SK-N-SH (cell line): ENCODE data around the gene WNK2. TPM values are rescaled to one million over a fixed set of nuclear protein-coding genes. Genes with fewer than 3 reads are reported as not detected.
"Not testable (repeated sequence)": the region's sequence is repeated elsewhere in the genome, so short reads cannot be mapped to it uniquely, and the experiment has no call there.

Source experiments
- CTCF ChIA-PET: fragments of 300-600, 350-600 bp; formaldehyde crosslinking; extraction: SDS; loops from one replicate; lab custom pipeline; 2021; lab: Yijun Ruan, JAX
- POLR2A ChIA-PET: fragments of 350-600 bp; sonication (Branson Sonifier 250); formaldehyde crosslinking; extraction: SDS; loops from one replicate; lab custom pipeline; 2020; ENCODE audit warnings: antibody characterized with exemption, inconsistent platforms; lab: Yijun Ruan, JAX
- DNase-seq: peaks from one replicate; pipeline ENCODE4 v3.0.0; 2012
- H2AFZ ChIP-seq: fragments of 200-600 bp; sonication (generic); 2 replicates; pipeline ENCODE4 v1.8.1; 2016; ENCODE audit warnings: antibody characterized with exemption, mild to moderate bottlenecking, low read depth
- H3F3A ChIP-seq: fragments of 200-600 bp; sonication (generic); replicated peaks from 2 replicates; pipeline ENCODE3; 2016; ENCODE audit warnings: antibody characterized with exemption, mild to moderate bottlenecking; ENCODE audit not compliant: insufficient read depth
- H3K27ac ChIP-seq, 2 experiments: fragments of 200-500 bp in 1 of 2; fragments of 200-600 bp in 1 of 2; sonication (Bioruptor generic) in 1 of 2; sonication (generic), shearing (Covaris generic) in 1 of 2; 2 replicates each; pipeline versions ENCODE4 v1.5.1 to v1.6.1; 2014 to 2016; ENCODE audit warnings: low read depth in 2 of 2, inconsistent platforms in 1 of 2, low read length in 1 of 2, mild to moderate bottlenecking in 1 of 2, mixed read lengths in 1 of 2
- H3K27me3 ChIP-seq: fragments of 200-600 bp; sonication (generic), shearing (Covaris generic); 2 replicates; pipeline ENCODE4 v1.6.1; 2016; ENCODE audit warnings: mixed run types; ENCODE audit not compliant: insufficient read depth
- H3K36me3 ChIP-seq, 2 experiments: fragments of 200-500 bp in 1 of 2; fragments of 200-600 bp in 1 of 2; sonication (Bioruptor generic) in 1 of 2; sonication (generic) in 1 of 2; replicated peaks in 1 of 2; 2 replicates each; pipeline versions ENCODE3 to v1.5.1; 2014 to 2016; ENCODE audit warnings: low read length in 1 of 2, mild to moderate bottlenecking in 1 of 2; ENCODE audit not compliant: insufficient read depth in 2 of 2, control insufficient read depth in 1 of 2
- H3K4me1 ChIP-seq, 2 experiments: fragments of 200-500 bp in 1 of 2; fragments of 200-600 bp in 1 of 2; sonication (Bioruptor generic) in 1 of 2; sonication (generic), shearing (Covaris generic) in 1 of 2; 2 replicates each; pipeline versions ENCODE4 v1.5.1 to v1.6.1; 2014 to 2016; ENCODE audit warnings: low read depth in 1 of 2, low read length in 1 of 2, mixed run types in 1 of 2; ENCODE audit not compliant: insufficient read depth in 2 of 2, control insufficient read depth in 1 of 2
- H3K4me2 ChIP-seq: fragments of 200-600 bp; sonication (generic), shearing (Covaris generic); 2 replicates; pipeline ENCODE4 v1.6.1; 2017; ENCODE audit warnings: mixed run types
- H3K4me3 ChIP-seq, 2 experiments: fragments of 200-500 bp in 1 of 2; fragments of 200-600 bp in 1 of 2; sonication (Bioruptor generic) in 1 of 2; sonication (generic), shearing (Covaris generic) in 1 of 2; 2 replicates each; pipeline versions ENCODE4 v1.5.1 to v1.8.1; 2014 to 2016; ENCODE audit warnings: low read depth in 2 of 2, inconsistent platforms in 1 of 2, low read length in 1 of 2, mild to moderate bottlenecking in 1 of 2, mixed read lengths in 1 of 2, moderate library complexity in 1 of 2
- H3K79me2 ChIP-seq: fragments of 200-600 bp; sonication (generic); 2 replicates; pipeline ENCODE4 v1.8.1; 2017; ENCODE audit warnings: mild to moderate bottlenecking; ENCODE audit not compliant: insufficient read depth
- H3K9ac ChIP-seq: fragments of 200-600 bp; sonication (generic); 2 replicates; pipeline ENCODE4 v1.6.1; 2017; ENCODE audit warnings: mixed run types
- H3K9me2 ChIP-seq: fragments of 200-600 bp; sonication (generic); 2 replicates; pipeline ENCODE4 v1.6.1; 2017; ENCODE audit warnings: mixed run types
- H3K9me3 ChIP-seq: fragments of 200-600 bp; sonication (generic); 2 replicates; pipeline ENCODE4 v1.6.1; 2017; ENCODE audit warnings: mixed run types, mild to moderate bottlenecking, moderate library complexity
- H4K20me1 ChIP-seq: fragments of 200-600 bp; sonication (generic); 2 replicates; pipeline ENCODE4 v1.6.1; 2017; ENCODE audit warnings: mild to moderate bottlenecking, mixed run types; ENCODE audit not compliant: insufficient read depth
- FOSL2 ChIP-seq: IDR thresholded peaks from 2 replicates; pipeline ENCODE4 v1.4.0; 2012; ENCODE audit warnings: low read depth, mild to moderate bottlenecking, moderate library complexity, borderline replicate concordance
- FOXJ3 ChIP-seq: sonication (generic); formaldehyde crosslinking; IDR thresholded peaks from 2 replicates; pipeline ENCODE4 v1.5.1; 2020; ENCODE audit warnings: mild to moderate bottlenecking, missing genetic modification reagents
- GATA2 ChIP-seq: sonication (generic); formaldehyde crosslinking; IDR thresholded peaks from 2 replicates; pipeline ENCODE4 v1.5.0; 2020; ENCODE audit warnings: mild to moderate bottlenecking, missing genetic modification reagents
- JUND ChIP-seq: IDR thresholded peaks from 2 replicates; pipeline ENCODE4 v1.4.0; 2012
- MXI1 ChIP-seq: IDR thresholded peaks from 2 replicates; pipeline ENCODE4 v1.6.1; 2012; ENCODE audit warnings: mild to moderate bottlenecking, low read depth, low read length, improper control_type of control experiment
- NFIC ChIP-seq: IDR thresholded peaks from 2 replicates; pipeline ENCODE4 v1.4.0; 2012; ENCODE audit warnings: borderline replicate concordance
- NRF1 ChIP-seq: IDR thresholded peaks from 2 replicates; pipeline ENCODE4 v1.6.1; 2012; ENCODE audit warnings: low read depth, mild to moderate bottlenecking, low read length
- POLR2AphosphoS5 ChIP-seq: IDR thresholded peaks from 2 replicates; pipeline ENCODE4 v1.6.1; 2012; ENCODE audit warnings: low read depth, low read length
- RAD21 ChIP-seq: IDR thresholded peaks from 2 replicates; pipeline ENCODE4 v1.6.1; 2012; ENCODE audit warnings: mild to moderate bottlenecking, low read length
- RCOR1 ChIP-seq: fragments of 150-350 bp; IDR thresholded peaks from 2 replicates; pipeline ENCODE4 v1.6.1; 2017; ENCODE audit warnings: antibody characterized with exemption, low read length
- RXRA ChIP-seq: IDR thresholded peaks from 2 replicates; pipeline ENCODE4 v1.4.0; 2012; ENCODE audit warnings: low read depth, mild to moderate bottlenecking, borderline replicate concordance
- SIN3A ChIP-seq: IDR thresholded peaks from 2 replicates; pipeline ENCODE4 v1.6.1; 2012; ENCODE audit warnings: low read depth, mild to moderate bottlenecking, low read length, moderate library complexity, borderline replicate concordance
- SMC3 ChIP-seq: IDR thresholded peaks from 2 replicates; pipeline ENCODE4 v1.6.1; 2012; ENCODE audit warnings: low read depth, low read length, improper control_type of control experiment
- YY1 ChIP-seq: IDR thresholded peaks from 2 replicates; pipeline ENCODE4 v1.4.0; 2012; ENCODE audit warnings: low read depth, mild to moderate bottlenecking
- WGBS: methylation state at CpG from one replicate; pipeline ENCODE4 v1.1.6; 2017; ENCODE audit warnings: low lambda C conversion rate; 5-methylcytosine and 5-hydroxymethylcytosine counted together
- polyA plus RNA-seq, 3 experiments: library from polyadenylated mRNA; depleted of rRNA; stranded (reverse); fragments of >200 nt; gene quantifications; 2 replicates each; pipeline ENCODE4 v1.2.3, GENCODE V29; 2012
- TF ChIP-seq, protein P1 (sequence below): IDR thresholded peaks from 2 replicates; pipeline ENCODE4 v1.6.1; 2012; ENCODE audit warnings: mild to moderate bottlenecking, low read depth, low read length, moderate library complexity
- TF ChIP-seq, protein P2 (sequence below): IDR thresholded peaks from 2 replicates; pipeline ENCODE4 v1.4.0; 2012; ENCODE audit warnings: low read depth, borderline replicate concordance
- TF ChIP-seq, protein P3 (sequence below): IDR thresholded peaks from 2 replicates; pipeline ENCODE4 v1.4.0; 2012; ENCODE audit warnings: low read depth
- TF ChIP-seq, protein P4 (sequence below): fragments of 150-350 bp; IDR thresholded peaks from 2 replicates; pipeline ENCODE4 v1.6.1; 2017; ENCODE audit warnings: antibody characterized with exemption, low read length, low read depth, borderline replicate concordance

Gene WNK2
- polyA plus RNA-seq, 1 of the 3 experiments (the other 2 are of a cell fraction), result 0.12 TPM

DNA sequence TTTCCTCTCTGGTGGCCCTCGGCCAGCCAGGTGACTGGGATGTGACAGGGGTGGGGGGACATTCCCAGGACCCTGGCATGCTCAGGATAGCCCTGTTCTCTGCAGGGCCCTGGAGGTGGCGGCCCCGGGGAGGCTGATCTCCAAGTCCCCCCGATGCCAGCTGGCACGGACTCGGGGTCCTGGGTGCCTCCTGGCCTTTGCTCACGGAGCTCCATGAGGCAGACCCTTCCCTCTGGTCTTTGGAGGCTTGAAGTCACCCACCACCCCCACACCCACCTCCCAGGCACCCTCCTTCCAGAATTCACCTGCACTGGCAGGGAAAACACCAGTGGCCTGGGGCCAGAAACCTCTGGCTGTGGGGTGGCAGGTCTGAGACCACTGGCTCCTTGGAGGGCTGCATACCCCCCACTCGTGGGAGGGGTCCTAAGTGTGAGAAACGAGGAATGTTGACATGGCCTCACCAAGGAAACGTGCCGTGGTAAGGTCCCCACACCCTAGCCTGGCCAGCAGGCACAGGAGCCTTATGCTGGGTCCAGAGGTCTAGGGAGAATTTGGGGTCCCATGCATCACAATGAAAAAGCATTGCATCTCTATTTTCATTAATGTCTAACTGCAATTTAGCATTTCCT is 136.8 kb downstream of the WNK2 start:
- Histone ChIP-seq H4K20me1 (no peaks in the 10 kb centered on the region), H3K4me1 (peaks cover 0 to 32% of the 10 kb centered on the region in 2 experiments; a peak in 1 of 4 replicates), H3K9me2 (no peaks in the 10 kb centered on the region), H3F3A (no peaks in the 10 kb centered on the region), H3K9me3 (no peaks in the 10 kb centered on the region), H3K4me2 (no peak overlapping the region), H3K4me3 (no peak overlapping the region), H3K27me3 (no peaks in the 10 kb centered on the region), H3K79me2 (no peaks in the 10 kb centered on the region), H2AFZ (no peak overlapping the region), H3K9ac (no peak overlapping the region), H3K36me3 (no peaks in the 10 kb centered on the region), H3K27ac (no peak overlapping the region; a peak in 1 of 4 replicates)
- POLR2A ChIA-PET, result no interaction called here
- DNase-seq, result peak; percentile 40
- CTCF ChIA-PET, result interaction anchor here (2.0 kb wide), 1 partner anchor 16 kb away, joined by 9 read pairs; no protein-coding TSS in a partner anchor
- no peak for TF ChIP-seq NFIC
- WGBS, result 48% methylated on average over 7 of the region's 11 CpGs

DNA sequence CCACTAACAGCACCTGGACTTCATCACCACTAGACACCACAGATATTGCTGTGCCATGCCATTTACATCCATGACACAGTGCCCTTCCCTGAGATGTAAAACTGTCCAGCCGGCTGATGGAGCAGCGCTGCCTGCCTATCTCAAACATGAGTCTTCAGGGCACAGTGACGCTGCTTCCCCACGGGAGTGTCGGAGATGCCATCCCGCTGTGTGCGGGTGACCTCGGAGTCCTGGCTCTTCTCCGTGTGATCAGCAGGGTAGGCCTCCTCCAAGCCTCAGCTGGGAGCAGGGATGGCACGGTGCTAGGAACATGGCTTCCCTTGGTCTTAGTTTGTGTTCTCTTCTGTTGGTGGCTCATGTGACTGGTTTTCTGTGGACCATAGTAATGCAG is 137.3 kb downstream of the WNK2 start:
- Histone ChIP-seq H2AFZ (no peak overlapping the region), H3K9me3 (no peaks in the 10 kb centered on the region), H3K9me2 (no peaks in the 10 kb centered on the region), H3K79me2 (no peaks in the 10 kb centered on the region), H4K20me1 (no peaks in the 10 kb centered on the region), H3K4me3 (no peak overlapping the region), H3K27me3 (no peaks in the 10 kb centered on the region), H3K36me3 (no peaks in the 10 kb centered on the region), H3K4me2 (no peak overlapping the region), H3K27ac (no peak overlapping the region), H3F3A (no peaks in the 10 kb centered on the region), H3K4me1 (peaks cover 0 to 32% of the 10 kb centered on the region in 2 experiments; a peak in 1 of 4 replicates), H3K9ac (no peak overlapping the region)
- POLR2A ChIA-PET, result no interaction called here
- CTCF ChIA-PET, result no interaction called here
- TF ChIP-seq, protein P1, sequence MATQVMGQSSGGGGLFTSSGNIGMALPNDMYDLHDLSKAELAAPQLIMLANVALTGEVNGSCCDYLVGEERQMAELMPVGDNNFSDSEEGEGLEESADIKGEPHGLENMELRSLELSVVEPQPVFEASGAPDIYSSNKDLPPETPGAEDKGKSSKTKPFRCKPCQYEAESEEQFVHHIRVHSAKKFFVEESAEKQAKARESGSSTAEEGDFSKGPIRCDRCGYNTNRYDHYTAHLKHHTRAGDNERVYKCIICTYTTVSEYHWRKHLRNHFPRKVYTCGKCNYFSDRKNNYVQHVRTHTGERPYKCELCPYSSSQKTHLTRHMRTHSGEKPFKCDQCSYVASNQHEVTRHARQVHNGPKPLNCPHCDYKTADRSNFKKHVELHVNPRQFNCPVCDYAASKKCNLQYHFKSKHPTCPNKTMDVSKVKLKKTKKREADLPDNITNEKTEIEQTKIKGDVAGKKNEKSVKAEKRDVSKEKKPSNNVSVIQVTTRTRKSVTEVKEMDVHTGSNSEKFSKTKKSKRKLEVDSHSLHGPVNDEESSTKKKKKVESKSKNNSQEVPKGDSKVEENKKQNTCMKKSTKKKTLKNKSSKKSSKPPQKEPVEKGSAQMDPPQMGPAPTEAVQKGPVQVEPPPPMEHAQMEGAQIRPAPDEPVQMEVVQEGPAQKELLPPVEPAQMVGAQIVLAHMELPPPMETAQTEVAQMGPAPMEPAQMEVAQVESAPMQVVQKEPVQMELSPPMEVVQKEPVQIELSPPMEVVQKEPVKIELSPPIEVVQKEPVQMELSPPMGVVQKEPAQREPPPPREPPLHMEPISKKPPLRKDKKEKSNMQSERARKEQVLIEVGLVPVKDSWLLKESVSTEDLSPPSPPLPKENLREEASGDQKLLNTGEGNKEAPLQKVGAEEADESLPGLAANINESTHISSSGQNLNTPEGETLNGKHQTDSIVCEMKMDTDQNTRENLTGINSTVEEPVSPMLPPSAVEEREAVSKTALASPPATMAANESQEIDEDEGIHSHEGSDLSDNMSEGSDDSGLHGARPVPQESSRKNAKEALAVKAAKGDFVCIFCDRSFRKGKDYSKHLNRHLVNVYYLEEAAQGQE, result no peak
- TF ChIP-seq YY1 (no peak), RXRA (no peak), RCOR1 (no peak), SMC3 (no peak), GATA2 (CRISPR knock-in tag) (no peak), POLR2AphosphoS5 (no peak), FOSL2 (no peak), MXI1 (no peak), JUND (no peak), SIN3A (no peak), FOXJ3 (CRISPR knock-in tag) (no peak), NRF1 (no peak), RAD21 (no peak)
- TF ChIP-seq, protein P2, sequence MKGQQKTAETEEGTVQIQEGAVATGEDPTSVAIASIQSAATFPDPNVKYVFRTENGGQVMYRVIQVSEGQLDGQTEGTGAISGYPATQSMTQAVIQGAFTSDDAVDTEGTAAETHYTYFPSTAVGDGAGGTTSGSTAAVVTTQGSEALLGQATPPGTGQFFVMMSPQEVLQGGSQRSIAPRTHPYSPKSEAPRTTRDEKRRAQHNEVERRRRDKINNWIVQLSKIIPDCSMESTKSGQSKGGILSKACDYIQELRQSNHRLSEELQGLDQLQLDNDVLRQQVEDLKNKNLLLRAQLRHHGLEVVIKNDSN, result no peak
- TF ChIP-seq, protein P3, sequence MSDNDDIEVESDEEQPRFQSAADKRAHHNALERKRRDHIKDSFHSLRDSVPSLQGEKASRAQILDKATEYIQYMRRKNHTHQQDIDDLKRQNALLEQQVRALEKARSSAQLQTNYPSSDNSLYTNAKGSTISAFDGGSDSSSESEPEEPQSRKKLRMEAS, result no peak
- TF ChIP-seq, protein P4, sequence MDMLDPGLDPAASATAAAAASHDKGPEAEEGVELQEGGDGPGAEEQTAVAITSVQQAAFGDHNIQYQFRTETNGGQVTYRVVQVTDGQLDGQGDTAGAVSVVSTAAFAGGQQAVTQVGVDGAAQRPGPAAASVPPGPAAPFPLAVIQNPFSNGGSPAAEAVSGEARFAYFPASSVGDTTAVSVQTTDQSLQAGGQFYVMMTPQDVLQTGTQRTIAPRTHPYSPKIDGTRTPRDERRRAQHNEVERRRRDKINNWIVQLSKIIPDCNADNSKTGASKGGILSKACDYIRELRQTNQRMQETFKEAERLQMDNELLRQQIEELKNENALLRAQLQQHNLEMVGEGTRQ, result no peak
- peak; percentile 30 for DNase-seq
- 82% methylated on average over 4 of the region's 10 CpGs for WGBS

DNA sequence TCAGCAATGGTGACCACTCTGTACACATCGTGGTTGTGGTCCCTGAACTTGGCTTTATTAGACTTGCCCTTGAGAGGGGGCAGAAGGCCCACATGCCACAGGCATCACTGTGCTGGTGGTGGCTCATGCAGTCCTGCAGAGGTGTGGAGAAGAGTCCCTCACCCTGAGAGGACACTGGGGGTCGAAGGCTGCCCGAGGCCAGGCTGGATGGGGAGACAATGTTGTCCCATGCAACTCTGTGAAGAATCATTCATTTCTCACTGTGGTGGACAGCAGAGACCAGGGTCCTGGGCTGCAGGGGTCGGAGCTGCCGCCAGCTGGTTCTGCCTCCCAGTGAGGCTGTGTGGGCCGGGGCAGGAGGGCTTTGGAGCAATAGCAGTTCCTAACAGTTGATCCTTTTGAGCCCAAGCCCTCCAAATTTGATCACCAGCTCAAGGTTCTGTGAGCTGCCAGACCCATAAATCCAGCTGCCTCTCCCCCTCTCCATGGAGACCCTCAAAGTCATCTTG is 139.6 kb downstream of the WNK2 start:
- POLR2A ChIA-PET, H3K4me2 ChIP-seq, DNase-seq, H3K27me3 ChIP-seq, H3K36me3 ChIP-seq, H3K27ac ChIP-seq, H3K9ac ChIP-seq, H3K9me3 ChIP-seq, H2AFZ ChIP-seq, H3K9me2 ChIP-seq, H3K79me2 ChIP-seq, H4K20me1 ChIP-seq, H3K4me3 ChIP-seq, H3F3A ChIP-seq: not testable (repeated sequence)
- CTCF ChIA-PET, result interaction anchor here (0.9 kb wide), 1 partner anchor 11 kb away, joined by 3 read pairs; no protein-coding TSS in a partner anchor
- WGBS, result 71% methylated on average over 6 of the region's 6 CpGs
- H3K4me1 ChIP-seq, result peaks cover 0 to 28% of the 10 kb centered on the region in 2 experiments; a peak in 1 of 4 replicates
